Measurements from ENCODE around the gene GPC5.
"Not testable (repeated sequence)": the region's sequence is repeated elsewhere in the genome, so short reads cannot be mapped to it uniquely, and the experiment has no call there.

GPC5 gene

GRCh38 chr13:92436924-92437323, 1038.5 kb downstream of the GPC5 start:
- no peak for DNase-seq

- DNase-seq: no peak
Observed at GRCh38 chr13:92444244-92444643, 1045.8 kb downstream of the GPC5 start.

- no peak for DNase-seq
Observed at GRCh38 chr13:92451060-92451459, 1052.6 kb downstream of the GPC5 start.

GRCh38 chr13:92452840-92453239, 1054.4 kb downstream of the GPC5 start:
- no peak for DNase-seq

GRCh38 chr13:92459306-92459705, 1060.9 kb downstream of the GPC5 start:
- DNase-seq: no peak

GRCh38 chr13:92460479-92460878, 1062.1 kb downstream of the GPC5 start:
- DNase-seq: no peak

GRCh38 chr13:92461402-92461801, 1063.0 kb downstream of the GPC5 start:
- DNase-seq: no peak

- DNase-seq: no peak
Observed at GRCh38 chr13:92461831-92462230, 1063.4 kb downstream of the GPC5 start.

GRCh38 chr13:92463134-92463533, 1064.7 kb downstream of the GPC5 start:
- DNase-seq: no peak

- DNase-seq: no peak
Observed at GRCh38 chr13:92473765-92474475, 1075.5 kb downstream of the GPC5 start.

GRCh38 chr13:92480387-92480786, 1082.0 kb downstream of the GPC5 start:
- no peak for DNase-seq

GRCh38 chr13:92482790-92483189, 1084.4 kb downstream of the GPC5 start:
- DNase-seq: not testable (repeated sequence)

- no peak for DNase-seq
Observed at GRCh38 chr13:92483894-92484293, 1085.5 kb downstream of the GPC5 start.

- DNase-seq: no peak
Observed at GRCh38 chr13:92487238-92487637, 1088.8 kb downstream of the GPC5 start.

GRCh38 chr13:92488249-92488852, 1089.9 kb downstream of the GPC5 start:
- no peak for DNase-seq

GRCh38 chr13:92491839-92492238, 1093.4 kb downstream of the GPC5 start:
- DNase-seq: no peak

GRCh38 chr13:92494915-92495314, 1096.5 kb downstream of the GPC5 start:
- DNase-seq: no peak

- DNase-seq: no peak
Observed at GRCh38 chr13:92500192-92500591, 1101.8 kb downstream of the GPC5 start.

GRCh38 chr13:92510416-92510815, 1112.0 kb downstream of the GPC5 start:
- DNase-seq: no peak

- DNase-seq: no peak
Observed at GRCh38 chr13:92512852-92513251, 1114.4 kb downstream of the GPC5 start.

GRCh38 chr13:92513672-92514071, 1115.3 kb downstream of the GPC5 start:
- DNase-seq: no peak

- no peak for DNase-seq
Observed at GRCh38 chr13:92514420-92515125, 1116.2 kb downstream of the GPC5 start.

GRCh38 chr13:92516878-92517277, 1118.5 kb downstream of the GPC5 start:
- not testable (repeated sequence) for DNase-seq

Data from nucleus accumbens (tissue), 56 donors.